H9 (cell line): ENCODE results near the gene NCKAP5L. TPM values are rescaled to one million over a fixed set of nuclear protein-coding genes. Genes with fewer than 3 reads are reported as not detected.

ENCODE experiments used
- DNase-seq: peaks from one replicate; pipeline ENCODE4 v3.0.0-alpha.2; 2017
- H2AFZ ChIP-seq: one replicate; pipeline ENCODE4 v1.6.1; 2013; ENCODE audit warnings: mild to moderate bottlenecking, low read length, control low read depth, moderate library complexity
- H2AK5ac ChIP-seq: 2 replicates; pipeline ENCODE4 v1.6.1; 2013; ENCODE audit warnings: low read length, control low read depth, mixed read lengths; ENCODE audit not compliant: insufficient read length
- H2BK120ac ChIP-seq: one replicate; pipeline ENCODE4 v1.6.1; 2013; ENCODE audit warnings: low read depth, mild to moderate bottlenecking, low read length, control low read depth, inconsistent platforms; ENCODE audit not compliant: poor library complexity, severe bottlenecking
- H2BK12ac ChIP-seq: 2 replicates; pipeline ENCODE4 v1.6.1; 2013; ENCODE audit warnings: low read length, control low read depth, mixed read lengths, low read depth; ENCODE audit not compliant: insufficient read length
- H2BK15ac ChIP-seq: 2 replicates; pipeline ENCODE4 v1.6.1; 2013; ENCODE audit warnings: low read depth, low read length, control low read depth
- H2BK20ac ChIP-seq: one replicate; pipeline ENCODE4 v1.6.1; 2013; ENCODE audit warnings: low read depth, mild to moderate bottlenecking, low read length, control low read depth, inconsistent platforms; ENCODE audit not compliant: poor library complexity, severe bottlenecking
- H2BK5ac ChIP-seq: 2 replicates; pipeline ENCODE4 v1.6.1; 2013; ENCODE audit warnings: low read length, control low read depth, mixed read lengths; ENCODE audit not compliant: insufficient read length
- H3K14ac ChIP-seq: 2 replicates; pipeline ENCODE4 v1.6.1; 2013; ENCODE audit warnings: low read length, control low read depth; ENCODE audit not compliant: insufficient read depth
- H3K18ac ChIP-seq: 2 replicates; pipeline ENCODE4 v1.6.1; 2013; ENCODE audit warnings: low read depth, mild to moderate bottlenecking, mixed read lengths, low read length, control low read depth; ENCODE audit not compliant: insufficient read length
- H3K23ac ChIP-seq: 2 replicates; pipeline ENCODE4 v1.6.1; 2013; ENCODE audit warnings: low read length, control low read depth, mixed read lengths, low read depth; ENCODE audit not compliant: insufficient read length
- H3K23me2 ChIP-seq: 2 replicates; pipeline ENCODE4 v1.6.1; 2013; ENCODE audit warnings: low read depth, mild to moderate bottlenecking, mixed read lengths, low read length, control low read depth; ENCODE audit not compliant: insufficient read length, poor library complexity, severe bottlenecking
- H3K27ac ChIP-seq: 2 replicates; pipeline ENCODE4 v1.5.1; 2013; ENCODE audit warnings: low read length, control low read depth, mixed read lengths, low read depth; ENCODE audit not compliant: insufficient read length
- H3K27me3 ChIP-seq: 2 replicates; pipeline ENCODE4 v1.6.1; 2013; ENCODE audit warnings: low read length, control low read depth, inconsistent platforms; ENCODE audit not compliant: insufficient read depth
- H3K4ac ChIP-seq: 2 replicates; pipeline ENCODE4 v1.6.1; 2013; ENCODE audit warnings: low read depth, mild to moderate bottlenecking, control low read depth, inconsistent platforms, low read length, moderate library complexity
- H3K4me1 ChIP-seq: 2 replicates; pipeline ENCODE4 v1.6.1; 2013; ENCODE audit warnings: low read length, control low read depth, inconsistent platforms; ENCODE audit not compliant: insufficient read depth
- H3K4me2 ChIP-seq: 2 replicates; pipeline ENCODE4 v1.6.1; 2013; ENCODE audit warnings: low read length, control low read depth, mixed read lengths; ENCODE audit not compliant: insufficient read length, insufficient read depth
- H3K56ac ChIP-seq: 2 replicates; pipeline ENCODE4 v1.6.1; 2013; ENCODE audit warnings: low read depth, mild to moderate bottlenecking, mixed read lengths, low read length, control low read depth; ENCODE audit not compliant: insufficient read length
- H3K79me1 ChIP-seq: 2 replicates; pipeline ENCODE4 v1.6.1; 2013; ENCODE audit warnings: low read depth, mild to moderate bottlenecking, moderate library complexity, low read length, control low read depth, inconsistent platforms; ENCODE audit not compliant: insufficient read depth, poor library complexity, severe bottlenecking
- H3K79me2 ChIP-seq: 2 replicates; pipeline ENCODE4 v1.6.1; 2013; ENCODE audit warnings: low read length, control low read depth, inconsistent platforms; ENCODE audit not compliant: insufficient read depth
- H3K9ac ChIP-seq: 2 replicates; pipeline ENCODE4 v1.6.1; 2013; ENCODE audit warnings: low read length, control low read depth, mixed read lengths; ENCODE audit not compliant: insufficient read length; ENCODE audit errors: extremely low read depth
- H3K9me3 ChIP-seq: one replicate; pipeline ENCODE4 v1.6.1; 2013; ENCODE audit warnings: low read depth, low read length, inconsistent platforms; ENCODE audit not compliant: control insufficient read depth
- H3T11ph ChIP-seq: one replicate; pipeline ENCODE4 v1.6.1; 2013; ENCODE audit warnings: mild to moderate bottlenecking, low read length, control low read depth, inconsistent platforms
- H4K20me1 ChIP-seq: one replicate; pipeline ENCODE4 v1.6.1; 2013; ENCODE audit not compliant: control insufficient read depth, insufficient read length, insufficient read depth
- H4K5ac ChIP-seq: 2 replicates; pipeline ENCODE4 v1.6.1; 2013; ENCODE audit warnings: low read depth, mild to moderate bottlenecking, mixed read lengths, low read length, control low read depth; ENCODE audit not compliant: insufficient read length
- H4K8ac ChIP-seq: replicated peaks from 2 replicates; pipeline ENCODE4 v1.6.1; 2013; ENCODE audit warnings: low read length, control low read depth, mixed read lengths, low read depth; ENCODE audit not compliant: insufficient read length
- H4K91ac ChIP-seq: 2 replicates; pipeline ENCODE4 v1.6.1; 2013; ENCODE audit warnings: low read depth, mild to moderate bottlenecking, moderate library complexity, mixed read lengths, low read length, control low read depth; ENCODE audit not compliant: insufficient read length
- H3K27ac Mint-ChIP-seq, 3 experiments: 2 replicates in 2 of 3; 3 replicates in 1 of 3; pipeline ENCODE4 v1.8.0; 2020 to 2021; ENCODE audit warnings: mixed read lengths in 3 of 3, mild to moderate bottlenecking in 1 of 3, moderate library complexity in 1 of 3
- H3K27me3 Mint-ChIP-seq: 2 replicates; pipeline ENCODE4 v1.8.0; 2021; ENCODE audit warnings: low read depth, mild to moderate bottlenecking, moderate library complexity, mixed read lengths
- H3K36me3 Mint-ChIP-seq, 3 experiments: 2 replicates in 2 of 3; 3 replicates in 1 of 3; pipeline ENCODE4 v1.8.0; 2020 to 2021; ENCODE audit warnings: low read depth in 3 of 3, mixed read lengths in 3 of 3; ENCODE audit not compliant: insufficient read depth in 1 of 3
- H3K4me1 Mint-ChIP-seq, 2 experiments: 2 replicates each; pipeline ENCODE4 v1.8.0; 2020; ENCODE audit warnings: mixed read lengths in 2 of 2
- H3K4me3 Mint-ChIP-seq, 2 experiments: 2 replicates in 1 of 2; 3 replicates in 1 of 2; pipeline ENCODE4 v1.8.0; 2020 to 2021; ENCODE audit warnings: mild to moderate bottlenecking in 2 of 2, mixed read lengths in 2 of 2, moderate library complexity in 1 of 2
- H3K9me3 Mint-ChIP-seq, 2 experiments: 2 replicates in 1 of 2; 3 replicates in 1 of 2; pipeline ENCODE4 v1.8.0; 2020; ENCODE audit warnings: mild to moderate bottlenecking in 2 of 2, mixed read lengths in 2 of 2, moderate library complexity in 1 of 2
- WGBS: extraction: QIAGEN DNeasy Blood & Tissue Kit; methylation state at CpG from one replicate; pipeline ENCODE4 v1.1.7; 2013; ENCODE audit warnings: missing lambda C conversion rate, low lambda C conversion rate, mixed read lengths; ENCODE audit not compliant: insufficient read length; ENCODE audit errors: extremely low coverage; 5-methylcytosine and 5-hydroxymethylcytosine counted together
- total RNA-seq: library from RNA; stranded (reverse); gene quantifications from 2 replicates; pipeline ENCODE4 v1.2.1, GENCODE V29; 2021
- TF ChIP-seq, protein P1 (sequence below): fragments of 200-600 bp; sonication (generic); conservative IDR thresholded peaks from 3 replicates; pipeline ENCODE4 v1.8.0; 2021; ENCODE audit warnings: antibody characterized with exemption, mild to moderate bottlenecking

Gene NCKAP5L
- total RNA-seq, 1 experiment from 2014 or later = 27.7 TPM

GRCh38 chr12:49875115-49875720 is 47.0 kb upstream of the NCKAP5L start:
- H3K23ac ChIP-seq = no peak overlapping the region

More at GRCh38 chr12:49875115-49875720, 47.0 kb upstream of the NCKAP5L start:
- Histone ChIP-seq H3K4me1 (no peaks in the 10 kb centered on the region), H2BK120ac (no peak overlapping the region), H3K27ac (no peak overlapping the region), H3K4ac (no peak overlapping the region), H3T11ph (no peak overlapping the region), H4K8ac (no peak overlapping the region), H2AK5ac (no peak overlapping the region), H2BK12ac (no peak overlapping the region), H3K79me1 (no peaks in the 10 kb centered on the region), H2AFZ (no peak overlapping the region), H3K27me3 (no peaks in the 10 kb centered on the region; the same call in 1 of the 2 replicates), H3K18ac (no peak overlapping the region), H3K9ac (no peak overlapping the region), H3K56ac (no peak overlapping the region), H2BK15ac (no peak overlapping the region), H3K23me2 (no peaks in the 10 kb centered on the region), H3K4me2 (no peak overlapping the region), H3K79me2 (no peaks in the 10 kb centered on the region), H2BK20ac (no peak overlapping the region), H3K9me3 (no peaks in the 10 kb centered on the region), H4K91ac (no peak overlapping the region), H4K5ac (no peak overlapping the region), H3K14ac (no peak overlapping the region), H2BK5ac (no peak overlapping the region), H4K20me1 (no peaks in the 10 kb centered on the region)
- Mint-ChIP-seq H3K4me1 (peaks cover 0 to 2% of the 10 kb centered on the region in 2 experiments; a peak in 1 of 4 replicates), H3K36me3 (peaks cover 0 to 2% (median 0%) of the 10 kb centered on the region in 3 experiments; a peak in 2 of 7 replicates), H3K27me3 (no peaks in the 10 kb centered on the region; the same call in 1 of the 2 replicates), H3K4me3 (no peak overlapping the region), H3K9me3 (peaks cover 24 to 26% of the 10 kb centered on the region in 2 experiments), H3K27ac (no peak overlapping the region; a peak in 1 of 7 replicates)
- no peak for DNase-seq
- TF ChIP-seq, protein P1, sequence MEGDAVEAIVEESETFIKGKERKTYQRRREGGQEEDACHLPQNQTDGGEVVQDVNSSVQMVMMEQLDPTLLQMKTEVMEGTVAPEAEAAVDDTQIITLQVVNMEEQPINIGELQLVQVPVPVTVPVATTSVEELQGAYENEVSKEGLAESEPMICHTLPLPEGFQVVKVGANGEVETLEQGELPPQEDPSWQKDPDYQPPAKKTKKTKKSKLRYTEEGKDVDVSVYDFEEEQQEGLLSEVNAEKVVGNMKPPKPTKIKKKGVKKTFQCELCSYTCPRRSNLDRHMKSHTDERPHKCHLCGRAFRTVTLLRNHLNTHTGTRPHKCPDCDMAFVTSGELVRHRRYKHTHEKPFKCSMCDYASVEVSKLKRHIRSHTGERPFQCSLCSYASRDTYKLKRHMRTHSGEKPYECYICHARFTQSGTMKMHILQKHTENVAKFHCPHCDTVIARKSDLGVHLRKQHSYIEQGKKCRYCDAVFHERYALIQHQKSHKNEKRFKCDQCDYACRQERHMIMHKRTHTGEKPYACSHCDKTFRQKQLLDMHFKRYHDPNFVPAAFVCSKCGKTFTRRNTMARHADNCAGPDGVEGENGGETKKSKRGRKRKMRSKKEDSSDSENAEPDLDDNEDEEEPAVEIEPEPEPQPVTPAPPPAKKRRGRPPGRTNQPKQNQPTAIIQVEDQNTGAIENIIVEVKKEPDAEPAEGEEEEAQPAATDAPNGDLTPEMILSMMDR = no peak
- no CpG with 5 or more reads among the region's 9 CpGs for WGBS
